VCaP (cell line): ENCODE data around the gene NOL8.

Experiments
- H3K27ac ChIP-seq: fragments of 450-650 bp; 2 replicates; pipeline ENCODE4 v1.5.1; 2017
- TF ChIP-seq, protein P1 (sequence below): fragments of 450-650 bp; conservative IDR thresholded peaks from 2 replicates; pipeline ENCODE4 v1.5.1; 2017; ENCODE audit warnings: mild to moderate bottlenecking, moderate library complexity

NOL8 gene

DNA sequence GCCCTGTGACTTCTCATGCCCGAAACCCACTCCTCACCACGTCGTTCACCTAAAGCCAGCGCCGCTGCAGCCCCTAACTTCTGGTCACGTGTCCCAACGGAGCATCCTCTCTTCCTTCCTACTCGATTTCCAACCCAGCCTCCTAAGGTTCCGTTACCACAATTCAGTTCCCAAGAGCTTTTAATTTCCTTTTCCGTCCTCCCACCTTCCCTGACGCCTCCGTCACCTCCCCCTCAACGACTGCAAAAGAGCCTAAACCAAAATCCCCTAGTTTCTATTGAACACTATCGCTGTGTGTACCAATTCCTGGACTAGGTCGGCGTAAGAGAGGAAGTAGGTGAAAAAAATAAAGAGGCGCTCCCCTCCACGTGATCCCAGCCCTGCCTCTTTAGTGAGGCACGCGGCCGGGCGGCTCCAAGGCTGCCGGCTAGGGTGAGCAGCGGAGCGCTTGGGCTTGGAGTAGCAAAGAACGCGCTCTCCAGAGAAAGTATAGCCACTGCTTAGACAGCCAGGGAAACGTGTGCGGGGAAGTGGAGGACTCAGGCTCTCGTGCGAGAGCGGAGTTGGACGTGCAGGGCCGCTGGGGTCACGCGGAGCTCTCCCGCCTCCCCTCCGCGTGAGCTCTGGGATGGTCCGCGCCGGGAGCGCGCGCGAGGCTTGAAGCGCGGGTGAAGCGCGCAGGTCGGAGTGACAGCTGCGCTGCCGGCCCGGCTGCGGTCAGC is at the start of gene NOL8, which contains the start of gene CENPP:
NOL8 (minus strand) TSS at position 82 of the 722 bp plus-strand sequence. CDS start 1,189 bp downstream, outside the sequence.
CENPP (plus strand) TSS at position 685 of the 722 bp plus-strand sequence.
- TF ChIP-seq, protein P1, sequence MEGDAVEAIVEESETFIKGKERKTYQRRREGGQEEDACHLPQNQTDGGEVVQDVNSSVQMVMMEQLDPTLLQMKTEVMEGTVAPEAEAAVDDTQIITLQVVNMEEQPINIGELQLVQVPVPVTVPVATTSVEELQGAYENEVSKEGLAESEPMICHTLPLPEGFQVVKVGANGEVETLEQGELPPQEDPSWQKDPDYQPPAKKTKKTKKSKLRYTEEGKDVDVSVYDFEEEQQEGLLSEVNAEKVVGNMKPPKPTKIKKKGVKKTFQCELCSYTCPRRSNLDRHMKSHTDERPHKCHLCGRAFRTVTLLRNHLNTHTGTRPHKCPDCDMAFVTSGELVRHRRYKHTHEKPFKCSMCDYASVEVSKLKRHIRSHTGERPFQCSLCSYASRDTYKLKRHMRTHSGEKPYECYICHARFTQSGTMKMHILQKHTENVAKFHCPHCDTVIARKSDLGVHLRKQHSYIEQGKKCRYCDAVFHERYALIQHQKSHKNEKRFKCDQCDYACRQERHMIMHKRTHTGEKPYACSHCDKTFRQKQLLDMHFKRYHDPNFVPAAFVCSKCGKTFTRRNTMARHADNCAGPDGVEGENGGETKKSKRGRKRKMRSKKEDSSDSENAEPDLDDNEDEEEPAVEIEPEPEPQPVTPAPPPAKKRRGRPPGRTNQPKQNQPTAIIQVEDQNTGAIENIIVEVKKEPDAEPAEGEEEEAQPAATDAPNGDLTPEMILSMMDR: no peak

DNA sequence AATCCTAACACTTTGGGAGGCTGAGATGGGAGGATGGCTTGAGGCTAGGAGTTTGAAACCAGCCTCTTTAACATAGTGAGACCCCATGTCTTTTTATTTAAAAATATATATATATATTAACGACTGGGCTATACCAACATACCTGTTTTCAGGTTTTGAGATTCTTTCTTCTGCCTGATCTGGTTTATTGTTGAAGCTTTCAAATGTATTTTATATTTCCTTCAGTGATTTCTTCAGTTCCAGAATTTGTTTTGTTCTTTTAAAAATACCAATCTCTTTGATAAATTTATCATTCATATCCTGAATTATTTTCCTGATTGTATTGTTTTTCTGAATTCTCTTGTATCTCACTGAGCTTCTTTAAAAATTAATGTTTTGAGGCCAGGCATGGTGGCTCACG is 48.0 kb upstream of the NOL8 start:
- no peak overlapping the region for H3K27ac ChIP-seq
- TF ChIP-seq, protein P1: no peak

More for the DNA sequence above, at the start of gene NOL8, which contains the start of gene CENPP:
- peak within 1 kb of the TSS; percentile 96 for H3K27ac ChIP-seq

- TF ChIP-seq, protein P1: no peak
- no peak overlapping the region for H3K27ac ChIP-seq
These were observed 43.9 kb upstream of the NOL8 start for GRCh38 chr9:92369075-92369474.

GRCh38 chr9:92360083-92360482 is 34.9 kb upstream of the NOL8 start:
- H3K27ac ChIP-seq: no peak overlapping the region
- TF ChIP-seq, protein P1: no peak

DNA sequence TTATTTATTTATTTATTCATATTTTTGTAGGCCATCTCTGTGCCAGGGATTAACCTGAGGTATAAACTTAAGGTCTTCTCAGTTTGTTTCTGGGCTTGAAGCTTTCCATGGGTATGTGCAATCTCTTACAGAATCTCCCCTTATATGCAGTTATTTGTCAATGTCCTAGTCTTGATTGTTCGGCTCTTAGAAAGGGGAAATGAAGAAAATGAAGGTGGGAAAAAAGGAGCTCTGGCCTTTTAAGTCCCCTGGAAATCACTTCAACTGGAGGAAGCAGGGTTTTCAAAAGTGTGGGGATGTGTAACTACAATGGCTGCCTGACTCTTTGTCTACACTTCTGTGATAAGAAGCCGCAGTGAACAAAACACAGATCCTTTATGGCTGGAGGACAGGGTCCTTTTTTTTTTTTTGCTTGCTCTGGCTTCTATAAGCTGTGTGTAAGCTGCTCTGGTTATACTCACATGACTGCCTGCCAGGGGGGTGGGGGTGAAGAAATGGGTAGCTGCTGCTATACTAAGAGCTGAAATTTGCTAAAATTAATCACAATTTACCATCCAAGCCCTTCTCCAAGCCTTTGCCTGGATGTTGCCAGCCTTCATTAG is 34.3 kb upstream of the NOL8 start:
- H3K27ac ChIP-seq: no peak overlapping the region

GRCh38 chr9:92353051-92353450 is 27.9 kb upstream of the NOL8 start:
- H3K27ac ChIP-seq: no peak overlapping the region
- TF ChIP-seq, protein P1: no peak

More for the DNA sequence above, 34.3 kb upstream of the NOL8 start:
- TF ChIP-seq, protein P1: no peak

DNA sequence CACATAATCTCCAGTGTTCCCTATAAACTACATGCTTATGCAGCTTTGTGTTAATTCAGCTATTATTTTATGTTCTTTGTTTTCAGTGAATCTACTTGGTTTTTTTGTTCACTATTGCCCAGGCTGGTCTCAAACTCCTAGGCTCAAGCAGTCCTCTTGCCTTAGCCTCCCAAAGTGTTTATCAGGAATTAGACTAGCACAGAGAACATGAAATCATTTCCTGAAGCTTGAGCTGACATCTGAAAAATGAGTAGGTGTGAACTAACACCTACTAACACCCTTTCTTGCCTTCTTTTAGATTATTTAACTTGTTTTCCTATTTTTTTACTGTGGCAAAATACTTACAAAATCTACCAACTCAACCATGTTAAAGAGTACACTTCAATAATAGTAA is 25.6 kb upstream of the NOL8 start:
- no peak overlapping the region for H3K27ac ChIP-seq
- TF ChIP-seq, protein P1: no peak
